ENCODE measurements around the gene ZZZ3.
"Not testable (repeated sequence)": the region's sequence is repeated elsewhere in the genome, so short reads cannot be mapped to it uniquely, and the experiment has no call there.

Gene ZZZ3

GRCh38 chr1:77682460-77683159 lies at the start of gene ZZZ3:
Gene ZZZ3 (minus strand): TSS chr1:77682658. CDS start chr1:77633354, 49,304 bp downstream.
- DNase-seq, result peak; percentile 79

- no peak for DNase-seq
These were observed 49.6 kb upstream of the ZZZ3 start for GRCh38 chr1:77732090-77732489.

DNA sequence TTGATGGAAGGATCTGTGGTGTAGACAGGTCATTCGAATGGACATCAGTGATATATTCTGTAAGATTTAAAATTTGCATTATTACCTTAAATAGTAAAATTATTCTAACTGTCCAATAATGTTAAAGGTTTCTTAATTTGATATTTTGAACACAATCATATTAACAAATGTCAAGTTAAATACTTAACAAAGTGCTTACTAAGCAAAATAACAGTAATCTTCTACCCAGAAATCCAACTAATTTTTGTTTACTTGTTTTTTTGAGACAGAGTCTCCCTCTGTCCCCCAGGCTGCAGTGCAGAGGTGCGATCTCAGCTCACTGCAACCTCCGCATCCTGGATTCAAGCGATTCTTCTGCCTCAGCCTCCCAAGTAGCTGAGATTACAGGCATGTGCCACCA lies 43.2 kb upstream of the ZZZ3 start:
- no peak for DNase-seq

DNA sequence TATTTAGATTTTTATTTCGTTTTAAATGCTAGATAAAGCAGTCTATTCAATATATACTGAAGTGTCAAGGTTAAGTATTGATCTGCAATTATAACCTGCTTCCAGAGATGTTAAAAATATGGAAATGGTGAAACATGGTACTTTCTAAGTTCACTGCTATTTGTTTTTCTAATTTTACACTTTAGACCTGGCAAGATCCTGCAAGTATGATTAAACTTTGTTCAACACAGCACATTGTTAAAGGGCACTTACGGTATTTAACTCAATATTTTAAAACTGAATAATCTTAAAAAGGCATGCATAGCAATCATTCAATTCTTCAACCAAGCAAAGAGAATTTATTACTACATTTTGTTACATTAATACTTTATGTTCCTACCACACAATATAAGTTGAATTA lies 35.7 kb upstream of the ZZZ3 start:
- DNase-seq, result no peak

DNA sequence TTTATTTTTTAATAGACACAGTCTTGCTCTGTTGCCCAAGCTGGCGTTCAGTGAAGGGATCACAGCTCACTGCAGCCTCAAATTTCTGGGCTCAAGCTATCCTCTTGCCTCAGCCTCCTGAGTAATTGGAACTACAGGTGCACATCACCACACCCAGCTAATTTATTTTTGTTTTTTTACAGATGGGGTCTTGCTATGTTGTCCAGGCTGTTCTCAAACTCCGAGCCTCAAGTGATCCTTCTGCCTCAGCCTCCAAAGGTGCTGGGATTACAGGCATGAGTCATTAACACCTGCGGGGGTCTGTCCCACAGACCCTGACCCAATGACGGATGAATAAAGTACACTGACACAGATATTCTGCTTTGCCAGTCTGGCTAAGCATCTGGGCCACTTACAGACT lies 33.6 kb upstream of the ZZZ3 start:
- no peak for DNase-seq

DNA sequence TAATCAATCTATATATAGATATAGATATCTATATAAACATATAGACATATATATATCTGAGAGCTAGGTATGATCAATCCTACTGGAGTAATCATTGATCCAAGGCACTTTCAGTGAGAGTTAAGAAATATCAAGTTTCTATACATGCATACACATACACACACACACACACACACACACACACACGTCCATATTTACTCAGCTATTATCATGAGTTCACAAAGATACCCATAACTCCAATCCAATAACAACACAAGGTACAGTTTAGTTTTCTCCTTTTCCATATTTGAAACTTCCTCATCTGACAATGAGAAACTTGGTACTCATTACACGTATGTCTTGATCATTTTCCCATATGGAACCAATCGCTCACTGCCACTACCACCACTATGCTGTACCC lies 27.3 kb upstream of the ZZZ3 start:
- DNase-seq, result no peak

GRCh38 chr1:77706321-77706720 lies 23.9 kb upstream of the ZZZ3 start:
- no peak for DNase-seq

DNA sequence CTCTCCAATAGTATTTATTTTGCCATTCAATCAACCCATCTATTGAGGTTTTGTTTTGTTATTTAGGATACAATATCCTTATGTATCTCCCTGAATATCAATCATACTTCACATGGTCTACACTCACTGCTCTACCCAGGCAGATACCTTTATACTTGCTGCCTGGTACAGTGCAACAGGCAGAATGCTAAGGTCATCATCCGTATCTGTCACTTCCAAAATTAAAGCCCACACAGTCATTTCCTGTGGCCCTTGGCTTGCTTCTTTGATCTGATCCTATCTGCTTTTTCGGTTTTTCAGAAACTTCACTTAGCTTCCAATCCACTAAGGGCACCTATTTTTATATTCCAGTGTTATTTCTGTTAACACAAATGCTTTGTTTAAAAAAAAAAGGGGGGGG lies 22.3 kb upstream of the ZZZ3 start:
- no peak for DNase-seq

- DNase-seq, result not testable (repeated sequence)
These were observed 17.2 kb upstream of the ZZZ3 start for GRCh38 chr1:77699673-77700072.

GRCh38 chr1:77697441-77697840 lies 15.0 kb upstream of the ZZZ3 start:
- no peak for DNase-seq

- no peak for DNase-seq
These were observed 6.5 kb upstream of the ZZZ3 start for GRCh38 chr1:77688939-77689338.

- no peak for DNase-seq
These were observed 5.1 kb upstream of the ZZZ3 start for GRCh38 chr1:77687519-77687906.

DNA sequence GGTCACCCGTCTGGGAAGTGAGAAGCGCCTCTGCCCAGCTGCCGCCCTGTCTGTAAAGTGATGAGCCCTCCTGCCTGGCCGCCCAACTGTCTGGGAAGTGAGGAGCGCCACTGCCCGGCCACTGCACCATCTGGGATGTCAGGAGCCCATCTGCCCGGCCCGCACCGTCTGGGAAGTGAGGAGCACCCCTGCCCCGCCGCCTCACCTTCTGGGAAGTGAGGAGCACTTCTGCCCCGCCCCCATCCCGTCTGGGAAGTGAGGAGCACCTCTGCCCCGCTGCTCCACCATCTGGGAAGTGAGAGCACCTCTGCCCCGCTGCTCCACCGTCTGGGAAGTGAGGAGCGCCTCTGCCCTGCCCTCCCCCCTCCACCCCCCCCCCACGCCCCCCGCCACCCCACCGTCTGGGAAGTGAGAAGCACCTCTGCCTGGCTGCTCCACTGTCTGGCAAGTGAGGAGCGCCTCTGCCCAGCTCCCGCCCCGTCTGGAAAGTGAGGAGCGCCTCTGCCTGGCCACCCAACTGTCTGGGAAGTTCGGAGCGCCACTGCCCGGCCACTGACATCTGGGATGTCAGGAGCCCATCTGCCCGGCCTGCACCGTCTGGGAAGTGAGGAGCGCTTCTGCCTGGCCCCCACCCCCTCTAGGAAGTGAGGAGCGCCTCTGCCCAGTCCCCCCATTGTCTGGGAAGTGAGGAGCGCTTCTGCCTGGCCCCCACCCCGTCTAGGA lies 4.5 kb upstream of the ZZZ3 start:
- no peak for DNase-seq

- peak; percentile 81 for DNase-seq
These were observed 996 bp upstream of the ZZZ3 start for GRCh38 chr1:77683160-77684148.

DNA sequence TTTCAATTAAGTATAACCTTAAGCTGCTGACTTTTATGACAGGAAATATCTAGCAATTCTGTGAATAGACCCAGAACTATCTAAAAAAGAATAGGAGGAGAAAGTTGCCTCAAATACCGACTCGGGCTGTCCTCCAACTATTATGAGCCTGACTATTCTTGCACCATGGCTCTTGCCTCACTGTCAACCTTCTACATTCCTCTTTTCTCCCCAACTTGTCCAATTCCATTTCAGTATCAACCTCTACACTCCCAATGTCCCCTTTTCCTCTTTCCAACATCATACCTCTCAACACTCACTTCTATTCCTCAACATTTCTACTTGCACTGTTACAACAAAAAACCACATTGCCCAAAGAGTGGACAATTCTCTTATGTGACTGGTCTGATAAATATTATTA lies 2.3 kb downstream of the ZZZ3 start:
- DNase-seq, result no peak

DNA sequence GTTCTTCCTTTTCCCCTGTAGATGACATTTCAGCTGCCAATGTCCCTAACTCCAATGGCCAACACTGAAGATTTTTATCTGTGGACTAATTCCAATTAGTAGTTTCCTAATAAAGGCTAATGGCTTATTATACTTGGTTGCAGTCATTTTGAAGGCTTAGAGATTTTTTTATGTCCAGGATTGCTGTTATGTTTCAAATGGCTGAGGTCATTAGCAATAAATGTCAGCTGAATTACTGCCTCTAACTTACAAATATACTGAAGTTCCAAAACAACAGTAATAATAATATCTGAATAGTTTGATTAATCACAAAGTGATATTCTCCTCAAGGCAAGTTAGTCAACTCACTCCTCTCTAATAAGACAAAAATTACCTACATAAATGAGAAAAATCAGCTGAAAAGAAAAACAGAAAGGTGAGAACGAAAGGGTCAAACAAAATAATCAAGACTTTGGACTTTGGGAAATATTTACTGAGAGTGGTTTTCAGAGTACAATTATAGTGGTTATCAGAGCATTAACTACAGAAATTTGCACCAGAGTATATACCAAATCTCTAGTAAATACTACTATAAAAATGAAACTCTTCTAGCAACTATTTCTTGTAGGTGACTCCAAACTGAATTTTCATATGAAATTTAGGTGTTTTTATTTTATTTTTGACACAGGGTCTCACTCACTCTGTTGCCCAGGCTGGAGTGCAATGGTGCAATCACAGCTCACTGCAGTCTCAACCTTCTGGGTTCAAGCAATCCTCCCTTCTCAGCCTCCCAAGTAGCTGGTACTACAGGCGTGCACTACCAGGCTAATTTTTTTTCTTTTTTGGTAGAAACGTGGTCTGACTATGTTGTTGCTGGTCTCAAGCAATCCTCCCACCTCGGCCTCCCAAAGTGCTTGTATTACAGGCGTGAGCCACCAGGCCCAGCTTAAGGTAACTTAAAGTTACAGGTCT lies 3.5 kb downstream of the ZZZ3 start:
- DNase-seq, result no peak

DNA sequence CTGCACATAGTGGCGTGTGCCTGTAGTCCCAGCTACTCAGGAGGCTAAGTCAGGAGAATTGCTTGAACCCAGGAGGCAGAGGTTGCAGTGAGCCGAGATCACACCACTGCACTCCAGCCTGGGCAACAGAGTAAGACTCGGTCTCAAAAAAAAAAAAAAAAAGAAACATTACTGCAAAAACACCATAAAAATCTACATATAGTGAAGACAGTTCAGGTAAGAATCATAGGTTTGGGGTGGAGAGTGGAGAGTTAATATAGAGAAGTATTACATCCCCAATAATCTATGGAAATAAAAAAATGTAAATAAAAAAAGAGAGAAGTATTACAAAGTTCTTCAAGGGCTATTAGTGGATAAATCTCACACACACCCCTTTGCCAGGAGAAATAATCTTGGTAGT lies 7.7 kb downstream of the ZZZ3 start:
- not testable (repeated sequence) for DNase-seq

- no peak for DNase-seq
These were observed 8.6 kb downstream of the ZZZ3 start for GRCh38 chr1:77673716-77674355.

DNA sequence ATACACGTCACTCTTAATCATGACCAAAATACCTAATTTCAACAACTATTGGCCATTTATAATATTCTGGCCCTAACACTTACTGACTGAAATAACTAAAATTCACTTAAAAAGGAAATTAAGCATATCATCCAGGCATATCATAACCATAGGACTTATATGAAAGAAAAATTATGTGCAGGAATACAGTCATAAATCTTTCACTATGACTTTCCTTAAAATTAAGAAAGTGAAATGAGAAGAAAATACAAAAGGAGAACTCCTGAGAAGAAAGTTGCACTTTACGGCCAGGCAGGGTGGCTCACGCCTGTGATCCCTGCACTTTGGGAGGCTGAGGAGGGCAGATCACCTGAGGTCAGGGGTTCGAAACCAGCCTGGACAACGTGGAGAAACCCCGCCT lies 9.4 kb downstream of the ZZZ3 start:
- DNase-seq, result no peak

DNA sequence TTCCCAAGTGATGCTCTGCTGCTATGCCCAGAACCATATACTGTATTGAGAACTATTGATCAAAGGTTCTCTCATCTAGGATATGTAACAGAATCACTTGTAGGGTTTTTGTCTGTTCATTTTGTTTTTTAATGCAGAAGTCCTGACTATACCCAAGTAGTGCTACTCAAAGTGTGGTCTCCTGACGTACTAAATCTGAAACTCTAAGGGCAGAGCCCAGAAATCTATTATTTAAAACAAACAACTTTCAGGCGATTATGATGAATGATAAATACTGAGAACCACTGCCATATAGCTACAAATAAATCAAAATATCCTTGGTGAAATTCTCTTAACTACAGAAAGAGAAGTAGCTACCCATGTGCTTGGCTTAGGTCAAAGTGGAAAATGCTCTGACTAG lies 10.1 kb downstream of the ZZZ3 start:
- DNase-seq, result no peak

DNA sequence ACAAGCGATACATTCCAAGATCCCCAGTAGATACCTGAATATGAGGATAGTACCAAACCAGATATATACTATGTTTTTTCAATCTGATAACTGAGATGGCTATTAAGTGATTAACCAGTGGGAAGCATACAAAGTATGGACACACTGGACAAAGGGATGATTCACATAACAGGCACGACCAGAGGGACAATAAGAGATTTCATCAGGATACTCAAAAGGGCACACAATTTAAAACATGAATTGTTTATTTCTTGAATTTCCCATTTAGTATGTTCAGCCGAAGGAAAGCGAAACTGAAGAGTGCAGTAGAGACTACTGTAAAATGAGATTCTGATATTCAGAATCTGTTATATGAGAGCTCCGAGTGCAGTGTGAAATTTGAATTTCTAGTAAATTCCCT lies 10.6 kb downstream of the ZZZ3 start:
- DNase-seq, result no peak

DNA sequence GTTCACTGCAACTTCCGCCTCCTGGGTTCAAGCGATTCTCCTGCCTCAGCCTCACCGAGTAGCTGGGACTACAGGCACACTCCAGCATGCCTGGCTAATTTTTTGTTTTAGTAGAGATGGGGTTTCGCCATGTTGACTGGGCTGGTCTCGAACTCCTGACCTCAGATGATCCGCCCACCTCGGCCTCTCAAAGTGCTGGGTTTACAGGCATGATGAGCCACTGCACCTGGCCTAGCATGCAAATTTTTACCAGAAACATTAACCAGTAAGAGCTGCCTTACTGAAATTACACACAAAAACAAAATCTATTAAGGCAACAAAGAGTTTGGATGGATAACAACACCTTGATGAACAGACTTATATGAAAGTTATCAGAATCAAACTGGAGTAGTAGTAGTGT lies 12.1 kb downstream of the ZZZ3 start:
- no peak for DNase-seq

All from DMS153 (cell line).